B cell (primary cell): ENCODE results near the gene LAMA3. TPM values are rescaled to one million over a fixed set of nuclear protein-coding genes. Genes with fewer than 3 reads are reported as not detected.

Experiments
- ATAC-seq: fragments of 200-7000 bp; cut with Tn5 transposase; one replicate; pipeline ENCODE4 v1.10.0; 2021; ENCODE audit warnings: low read depth, mild to moderate bottlenecking, moderate number of reproducible peaks, moderate library complexity
- CTCF ChIA-PET: fragments of 350-600 bp; sonication (Branson Sonifier 250); formaldehyde crosslinking; loops from one replicate; lab custom pipeline; 2021; ENCODE audit warnings: antibody characterized with exemption, inconsistent platforms; lab: Charles Lee
- POLR2A ChIA-PET: fragments of 350-600 bp; sonication (Branson Sonifier 250); formaldehyde crosslinking; loops from one replicate; lab custom pipeline; 2021; ENCODE audit warnings: antibody characterized with exemption; lab: Charles Lee
- DNase-seq: peaks from one replicate; pipeline ENCODE4 v3.0.0; 2013
- H2AFZ ChIP-seq: 2 replicates; pipeline ENCODE4 v1.6.1; 2012; ENCODE audit warnings: mild to moderate bottlenecking, low read depth, low read length; ENCODE audit not compliant: insufficient read depth, poor library complexity, severe bottlenecking
- H3K27ac ChIP-seq, 2 donors: 1 replicate in 1 of 2; 2 replicates in 1 of 2; pipeline ENCODE4 v1.5.1; 2012 to 2013; ENCODE audit warnings: low read length in 2 of 2, mild to moderate bottlenecking in 2 of 2, moderate library complexity in 1 of 2
- H3K27me3 ChIP-seq, 4 experiments: fragments of 200-600 bp in 1 of 4; sonication (generic) in 1 of 4; replicated peaks in 1 of 4; 1 replicate in 2 of 4; 2 replicates in 2 of 4; pipeline versions ENCODE4 v1.6.1 to v1.7.0; 2013 to 2016; ENCODE audit warnings: low read length in 3 of 4, mild to moderate bottlenecking in 2 of 4, mixed read lengths in 1 of 4, moderate library complexity in 1 of 4; ENCODE audit not compliant: insufficient read depth in 4 of 4, control insufficient read depth in 3 of 4; ENCODE audit errors: control extremely low read depth in 1 of 4
- H3K36me3 ChIP-seq, 2 experiments: replicated peaks in 1 of 2; 1 replicate in 1 of 2; 2 replicates in 1 of 2; pipeline versions ENCODE4 v1.6.1 to v1.7.1; 2013; ENCODE audit warnings: low read length in 1 of 2; ENCODE audit not compliant: insufficient read depth in 2 of 2, control insufficient read depth in 1 of 2; ENCODE audit errors: control extremely low read depth in 1 of 2, extremely low read depth in 1 of 2
- H3K4me1 ChIP-seq, 2 donors: fragments of 200-600 bp in 1 of 2; sonication (generic) in 1 of 2; 1 replicate in 1 of 2; 2 replicates in 1 of 2; pipeline versions ENCODE4 v1.5.1 to v1.6.1; 2013 to 2017; ENCODE audit warnings: low read length in 2 of 2; ENCODE audit not compliant: control insufficient read depth in 2 of 2, insufficient read depth in 2 of 2
- H3K4me2 ChIP-seq: replicated peaks from 2 replicates; pipeline ENCODE3; 2012; ENCODE audit warnings: mild to moderate bottlenecking, low read depth, low read length; ENCODE audit not compliant: poor library complexity, severe bottlenecking
- H3K4me3 ChIP-seq, 5 experiments: fragments of 200-600 bp in 1 of 5; sonication (generic) in 1 of 5; 1 replicate in 3 of 5; 2 replicates in 2 of 5; pipeline versions ENCODE4 v1.5.1 to v1.7.0; 2011 to 2016; ENCODE audit warnings: low read length in 4 of 5, mild to moderate bottlenecking in 4 of 5, low read depth in 2 of 5, control low read depth in 1 of 5, moderate library complexity in 1 of 5; ENCODE audit not compliant: insufficient read depth in 1 of 5; ENCODE audit errors: control extremely low read depth in 1 of 5, extremely low read depth in 1 of 5
- H3K79me2 ChIP-seq: fragments of 200-600 bp; sonication (generic); one replicate; pipeline ENCODE4 v1.6.0; 2016; ENCODE audit warnings: low read length; ENCODE audit not compliant: control insufficient read depth, insufficient read depth
- H3K9ac ChIP-seq: fragments of 200-600 bp; sonication (generic); 2 replicates; pipeline ENCODE4 v1.6.1; 2017; ENCODE audit warnings: mild to moderate bottlenecking, low read length, moderate library complexity
- H3K9me3 ChIP-seq, 3 donors: one replicate each; pipeline versions ENCODE4 v1.6.1 to v1.7.1; 2013; ENCODE audit warnings: low read length in 2 of 3; ENCODE audit not compliant: control insufficient read depth in 2 of 3, insufficient read depth in 1 of 3; ENCODE audit errors: control extremely low read depth in 1 of 3
- H4K20me1 ChIP-seq: 2 replicates; pipeline ENCODE4 v1.6.0; 2012; ENCODE audit warnings: mild to moderate bottlenecking, low read length; ENCODE audit not compliant: insufficient read depth, control insufficient read depth, poor library complexity, severe bottlenecking
- H3K27ac Mint-ChIP-seq: one replicate; pipeline ENCODE4 v1.8.0; 2021; ENCODE audit warnings: mixed read lengths
- H3K27me3 Mint-ChIP-seq: one replicate; pipeline ENCODE4 v1.8.0; 2021; ENCODE audit warnings: mixed read lengths
- H3K4me1 Mint-ChIP-seq: one replicate; pipeline ENCODE4 v1.8.0; 2021; ENCODE audit warnings: mixed read lengths
- H3K4me3 Mint-ChIP-seq: one replicate; pipeline ENCODE4 v1.8.0; 2021; ENCODE audit warnings: mixed read lengths
- H3K9me3 Mint-ChIP-seq: one replicate; pipeline ENCODE4 v1.8.0; 2022; ENCODE audit warnings: mixed read lengths; ENCODE audit not compliant: insufficient read depth
- EZH2 ChIP-seq: IDR thresholded peaks from 2 replicates; pipeline ENCODE4 v1.6.1; 2012; ENCODE audit warnings: borderline replicate concordance, low read depth, mild to moderate bottlenecking, moderate library complexity, low read length; ENCODE audit not compliant: insufficient read depth, poor library complexity, severe bottlenecking
- WGBS: methylation state at CpG from one replicate; pipeline ENCODE4 v1.1.5; 2013; ENCODE audit warnings: missing lambda C conversion rate; ENCODE audit not compliant: insufficient coverage; 5-methylcytosine and 5-hydroxymethylcytosine counted together
- intact Hi-C: fragments of 100-400 bp; cut with micrococcal nuclease; formaldehyde crosslinking; loops from one replicate; pipeline ENCODE4 v1.10.0; 2022
- polyA plus RNA-seq: library from polyadenylated mRNA; depleted of rRNA; stranded (reverse); fragments of >200 nt; gene quantifications from 2 replicates; pipeline ENCODE4 v1.2.3, GENCODE V29; 2012
- total RNA-seq, 2 donors: library from RNA; stranded (reverse); fragments of 120-200 nt in 1 of 2; gene quantifications; 1 replicate in 1 of 2; 2 replicates in 1 of 2; pipeline versions ENCODE4 v1.2.3 to v1.2.4, GENCODE V29; 2013 to 2022
- TF ChIP-seq, protein P1 (sequence below): fragments of 200-600 bp; IDR thresholded peaks from one replicate; pipeline ENCODE4 v1.8.0; 2022; ENCODE audit warnings: antibody characterized with exemption, mild to moderate bottlenecking

The LAMA3 gene
- total and polyA plus RNA-seq, 2 donors (not counting 1 experiment from before 2014, with no cell fraction given) = 0.03 to 0.32 TPM

DNA sequence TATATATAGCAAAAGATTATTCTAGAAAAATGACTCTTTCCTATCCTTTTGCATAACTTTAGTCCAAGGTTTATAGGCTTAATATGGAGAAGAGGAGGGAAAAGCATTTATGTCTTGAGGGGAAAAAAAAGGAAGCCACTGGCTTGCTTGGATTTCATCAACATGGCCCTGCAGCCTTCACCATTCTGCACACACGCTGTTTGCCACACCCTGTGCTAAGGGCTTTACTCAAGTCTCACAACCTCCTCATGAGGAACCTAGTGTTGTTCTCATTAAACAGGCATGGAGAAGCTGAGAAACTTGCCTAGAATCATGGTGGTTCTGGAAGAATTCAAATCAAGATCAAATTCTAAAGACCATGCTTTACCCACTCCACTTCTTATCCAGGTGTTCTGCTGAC, 208.0 kb downstream of the LAMA3 start:
- ChIA-PET CTCF (interaction anchor here (2.4 kb wide), 1 partner anchor 22 kb away, joined by 10 read pairs; no protein-coding TSS in a partner anchor), POLR2A (no interaction called here)
- no CpG with 5 or more reads among the region's 1 CpG for WGBS

DNA sequence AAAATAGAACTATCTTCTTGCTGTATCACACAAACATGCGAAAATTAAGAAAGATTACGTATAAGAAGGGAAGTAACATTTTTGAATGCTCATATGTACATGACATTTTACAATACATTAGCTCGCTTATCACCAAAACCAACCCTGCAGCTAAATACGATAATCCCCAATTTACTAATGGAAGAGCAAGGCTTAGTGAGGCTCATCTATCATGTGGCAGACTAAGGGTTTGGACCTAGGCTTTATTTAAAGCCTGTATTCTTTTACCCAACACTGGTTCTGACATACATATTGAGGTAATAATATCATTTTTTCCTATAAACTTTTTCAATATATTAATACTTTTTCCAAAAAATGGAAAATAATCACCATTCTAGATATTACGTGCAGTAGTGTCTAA, 208.5 kb downstream of the LAMA3 start:
- H3K27ac ChIP-seq = no peak overlapping the region
- CTCF ChIA-PET = interaction anchor here (2.4 kb wide), 1 partner anchor 21 kb away, joined by 10 read pairs; no protein-coding TSS in a partner anchor
- DNase-seq = no peak
- no CpG with 5 or more reads among the region's 5 CpGs for whole genome bisulfite sequencing
- no peak for ATAC-seq
- no peak overlapping the region for H3K4me2 ChIP-seq
- Mint-ChIP-seq H3K27ac (no peak overlapping the region), H3K4me1 (no peaks in the 10 kb centered on the region), H3K27me3 (peaks cover 5% of the 10 kb centered on the region), H3K9me3 (no peaks in the 10 kb centered on the region), H3K4me3 (no peak overlapping the region)
- H2AFZ ChIP-seq = no peak overlapping the region
- no peaks in the 10 kb centered on the region for H3K79me2 ChIP-seq
- H3K9ac ChIP-seq = no peak overlapping the region
- H3K9me3 ChIP-seq = no peaks in the 10 kb centered on the region
- intact Hi-C loops = no loop called here
- H3K4me1 ChIP-seq = no peaks in the 10 kb centered on the region
- H3K36me3 ChIP-seq = no peaks in the 10 kb centered on the region
- H3K4me3 ChIP-seq = no peak overlapping the region
- H3K27me3 ChIP-seq = no peaks in the 10 kb centered on the region
- POLR2A ChIA-PET = no interaction called here
- no peaks in the 10 kb centered on the region for H4K20me1 ChIP-seq
- TF ChIP-seq, protein P1, sequence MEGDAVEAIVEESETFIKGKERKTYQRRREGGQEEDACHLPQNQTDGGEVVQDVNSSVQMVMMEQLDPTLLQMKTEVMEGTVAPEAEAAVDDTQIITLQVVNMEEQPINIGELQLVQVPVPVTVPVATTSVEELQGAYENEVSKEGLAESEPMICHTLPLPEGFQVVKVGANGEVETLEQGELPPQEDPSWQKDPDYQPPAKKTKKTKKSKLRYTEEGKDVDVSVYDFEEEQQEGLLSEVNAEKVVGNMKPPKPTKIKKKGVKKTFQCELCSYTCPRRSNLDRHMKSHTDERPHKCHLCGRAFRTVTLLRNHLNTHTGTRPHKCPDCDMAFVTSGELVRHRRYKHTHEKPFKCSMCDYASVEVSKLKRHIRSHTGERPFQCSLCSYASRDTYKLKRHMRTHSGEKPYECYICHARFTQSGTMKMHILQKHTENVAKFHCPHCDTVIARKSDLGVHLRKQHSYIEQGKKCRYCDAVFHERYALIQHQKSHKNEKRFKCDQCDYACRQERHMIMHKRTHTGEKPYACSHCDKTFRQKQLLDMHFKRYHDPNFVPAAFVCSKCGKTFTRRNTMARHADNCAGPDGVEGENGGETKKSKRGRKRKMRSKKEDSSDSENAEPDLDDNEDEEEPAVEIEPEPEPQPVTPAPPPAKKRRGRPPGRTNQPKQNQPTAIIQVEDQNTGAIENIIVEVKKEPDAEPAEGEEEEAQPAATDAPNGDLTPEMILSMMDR = no peak
- no peak for TF ChIP-seq EZH2

More for the DNA sequence above, 208.0 kb downstream of the LAMA3 start:
- Histone ChIP-seq H3K4me1 (no peaks in the 10 kb centered on the region), H3K27ac (no peak overlapping the region), H4K20me1 (no peaks in the 10 kb centered on the region), H3K9ac (no peak overlapping the region), H3K36me3 (no peaks in the 10 kb centered on the region), H3K27me3 (no peaks in the 10 kb centered on the region), H3K9me3 (no peaks in the 10 kb centered on the region), H3K4me2 (no peak overlapping the region), H3K79me2 (no peaks in the 10 kb centered on the region), H2AFZ (no peak overlapping the region), H3K4me3 (no peak overlapping the region)
- no peaks in the 10 kb centered on the region for H3K9me3 Mint-ChIP-seq
- no peak overlapping the region for H3K4me3 Mint-ChIP-seq
- DNase-seq (no peak), ATAC-seq (no peak)
- intact Hi-C loops = no loop called here
- no peak overlapping the region for H3K27ac Mint-ChIP-seq
- TF ChIP-seq, protein P1 = no peak
- no peak for TF ChIP-seq EZH2
- H3K4me1 Mint-ChIP-seq = no peaks in the 10 kb centered on the region
- H3K27me3 Mint-ChIP-seq = peaks cover 5% of the 10 kb centered on the region
